CD4-positive, alpha-beta T cell treated with Interleukin-15 for 1 hour (primary cell): ENCODE data around the gene SPATS2L.
"Not testable (repeated sequence)": the region's sequence is repeated elsewhere in the genome, so short reads cannot be mapped to it uniquely, and the experiment has no call there.

Experiments used
- DNase-seq: peaks from one replicate; pipeline ENCODE4 v3.0.0-alpha.2; 2020

Gene SPATS2L

DNA sequence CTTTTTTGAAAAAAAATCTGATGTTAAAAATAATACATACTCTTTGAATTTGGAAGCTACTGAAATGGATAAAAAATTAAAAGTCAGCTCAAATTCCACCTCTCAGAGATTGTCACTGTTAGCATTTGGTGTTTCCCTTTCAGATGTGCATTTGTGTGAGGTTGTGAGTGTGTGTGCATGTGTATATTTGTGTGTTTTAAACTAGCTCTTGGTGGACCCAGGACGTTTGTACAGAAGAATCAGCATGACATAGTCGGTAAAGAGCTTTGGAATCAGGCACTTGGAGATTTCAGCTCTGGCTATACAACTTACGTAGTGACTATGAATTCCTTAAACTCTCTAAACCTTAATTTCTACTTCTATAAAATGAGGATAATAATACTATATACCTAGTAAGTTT is 14.5 kb downstream of the SPATS2L start:
- DNase-seq: no peak

DNA sequence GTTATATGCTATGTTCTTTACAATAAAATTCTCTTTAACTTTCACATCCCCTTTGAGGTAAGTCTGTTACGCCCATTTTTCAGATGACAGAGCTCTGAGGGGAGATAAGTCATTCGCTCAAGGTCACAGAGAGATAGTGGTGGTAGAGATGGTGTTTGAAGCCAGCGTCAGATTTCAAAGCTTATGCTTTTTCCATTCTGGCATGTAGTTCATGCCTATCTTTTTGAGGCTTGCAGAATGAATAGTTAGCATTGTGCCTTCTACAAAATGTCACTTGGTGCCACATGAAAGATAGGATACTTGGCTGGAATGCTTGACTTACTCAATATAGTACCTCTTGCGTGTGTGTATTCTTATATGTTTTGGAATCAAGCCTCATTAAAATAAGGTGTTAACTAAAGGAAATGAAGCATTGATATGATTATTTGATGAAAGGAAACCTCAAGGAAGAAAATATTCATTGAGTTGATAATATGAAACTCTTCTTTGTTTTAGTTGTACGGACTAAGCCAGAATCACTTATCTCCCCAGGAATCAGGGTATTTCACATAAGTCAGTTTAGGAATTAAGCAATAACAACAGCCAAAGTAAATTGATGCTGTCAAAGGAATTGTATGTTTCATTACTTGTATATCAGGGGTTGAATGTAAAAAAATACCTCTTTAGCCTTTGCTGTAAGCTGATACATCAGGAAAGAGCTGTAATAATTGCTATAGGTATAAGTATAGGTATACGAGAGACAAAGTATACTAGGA is 15.5 kb downstream of the SPATS2L start:
- DNase-seq: no peak

DNA sequence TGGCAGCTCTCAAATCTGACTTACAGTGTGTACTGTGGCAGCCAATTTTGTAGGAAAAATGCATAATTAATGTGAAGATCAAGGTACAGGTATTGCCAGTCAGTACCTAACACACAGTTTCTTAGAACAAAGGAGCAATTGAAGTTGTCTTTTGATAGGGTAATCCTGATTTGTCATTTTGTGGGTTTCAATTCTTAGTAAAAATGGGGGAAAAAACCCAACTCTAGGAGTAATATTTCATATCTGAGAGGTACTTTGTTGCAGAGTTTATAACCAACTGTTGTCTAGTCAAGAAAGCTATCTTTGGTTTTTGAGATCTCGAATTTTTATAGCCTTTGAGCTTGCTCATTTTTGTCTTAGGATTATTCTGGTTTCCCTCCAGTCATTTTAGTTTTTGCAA is 16.1 kb downstream of the SPATS2L start:
- no peak for DNase-seq

DNA sequence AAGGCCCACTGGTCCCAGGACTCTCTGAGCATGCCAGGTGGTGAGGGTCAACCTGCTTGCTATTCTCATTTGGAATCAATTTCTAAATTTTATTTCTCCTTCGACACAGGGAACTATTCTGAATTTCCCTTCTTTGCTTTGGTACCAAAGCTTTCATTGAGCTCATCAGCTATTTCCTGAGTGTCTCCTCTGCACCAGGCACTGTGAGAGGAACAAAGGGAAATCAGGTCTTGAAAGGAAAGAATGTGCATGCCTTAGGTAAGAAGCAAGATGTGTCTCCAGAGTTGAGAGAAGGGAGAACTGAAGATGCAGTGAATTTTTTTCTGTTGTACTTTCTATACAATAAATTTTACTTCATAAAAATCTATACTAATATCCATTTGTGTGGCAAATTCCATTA is 17.9 kb downstream of the SPATS2L start:
- no peak for DNase-seq

DNA sequence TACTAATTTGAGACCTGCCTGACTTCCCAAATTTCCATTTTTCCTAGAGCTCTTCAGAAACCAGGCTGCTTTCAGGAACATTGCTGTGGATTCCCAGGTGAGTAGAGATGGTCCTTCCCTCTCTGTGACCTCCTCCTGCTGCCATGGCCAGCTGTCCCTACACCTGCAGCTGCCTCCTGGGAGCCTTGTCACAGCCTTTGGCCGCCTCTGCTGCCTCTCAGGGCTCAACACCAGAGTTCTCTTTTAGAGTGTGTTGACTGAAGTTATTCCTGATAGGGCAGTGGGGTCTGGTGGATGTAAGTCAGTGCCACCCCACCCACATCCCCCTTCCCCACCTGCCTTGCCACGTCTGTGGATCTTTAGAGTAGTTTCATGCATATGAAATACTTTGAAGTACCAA is 22.9 kb downstream of the SPATS2L start:
- no peak for DNase-seq

DNA sequence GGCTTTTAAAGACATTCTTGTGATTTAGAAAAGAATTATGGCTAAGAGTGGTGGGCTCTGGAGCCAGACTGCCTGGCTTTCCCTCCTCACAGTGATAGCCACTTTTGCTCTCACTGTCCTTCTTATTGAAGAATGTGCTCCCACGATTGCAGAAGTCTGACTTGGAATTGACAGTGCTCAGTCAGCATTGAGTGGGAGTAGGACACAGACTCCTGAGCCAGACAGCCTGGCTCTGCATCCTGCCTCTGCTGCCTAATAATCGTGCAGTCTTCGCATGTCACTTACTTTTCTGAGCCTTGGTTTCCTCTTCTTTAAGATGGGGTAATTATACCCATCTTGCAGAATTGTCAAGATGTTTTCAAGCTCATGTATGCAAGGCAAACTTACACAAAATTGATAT is 23.3 kb downstream of the SPATS2L start:
- no peak for DNase-seq

DNA sequence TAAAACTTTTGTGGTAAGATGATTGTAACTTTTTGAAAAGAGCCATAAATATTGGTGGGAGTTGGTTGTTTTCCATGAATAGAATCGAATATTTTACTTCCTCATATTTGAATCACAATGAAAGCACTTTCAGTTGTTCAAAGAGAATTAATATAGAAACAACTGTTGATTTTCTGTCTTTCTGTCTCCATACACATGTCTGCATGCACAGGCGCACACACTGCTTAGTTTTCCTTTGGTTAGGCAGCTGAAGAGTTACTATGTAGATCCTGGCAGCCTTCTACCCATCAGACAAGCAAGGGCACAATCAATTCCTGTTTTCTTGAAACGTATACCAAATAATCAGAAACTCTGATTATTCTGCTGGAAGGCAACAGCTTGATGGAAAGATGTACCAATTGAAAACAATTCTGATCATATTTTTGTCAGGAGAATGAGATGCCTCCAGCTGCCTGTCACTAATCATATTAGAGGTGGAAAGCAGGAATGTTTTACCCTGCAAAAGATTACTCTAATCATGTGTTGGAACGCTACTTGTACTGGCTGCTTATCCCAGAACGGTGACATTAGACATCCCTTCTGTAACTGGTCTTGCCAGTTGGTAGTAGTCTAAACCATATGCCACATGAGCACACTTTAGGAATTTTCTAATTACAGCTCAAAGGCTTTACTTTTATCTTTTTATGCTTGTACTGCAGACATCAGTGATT is 24.0 kb downstream of the SPATS2L start:
- no peak for DNase-seq

DNA sequence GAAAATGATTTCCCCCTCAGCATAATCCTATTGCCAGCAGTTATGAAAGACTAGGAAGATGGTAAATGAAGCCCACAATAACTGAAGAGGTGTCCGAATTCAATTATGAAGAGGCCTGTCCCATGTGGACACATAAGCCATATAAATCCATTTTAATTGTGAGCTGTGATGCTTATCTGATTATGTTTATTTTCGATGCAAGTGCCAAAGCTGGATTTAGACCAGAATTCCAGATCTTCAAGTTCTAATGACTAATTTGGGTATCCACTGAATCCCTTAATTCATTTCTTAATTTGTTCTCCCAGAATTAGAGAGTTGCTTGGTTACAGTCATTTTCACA is 24.5 kb downstream of the SPATS2L start:
- DNase-seq: no peak

DNA sequence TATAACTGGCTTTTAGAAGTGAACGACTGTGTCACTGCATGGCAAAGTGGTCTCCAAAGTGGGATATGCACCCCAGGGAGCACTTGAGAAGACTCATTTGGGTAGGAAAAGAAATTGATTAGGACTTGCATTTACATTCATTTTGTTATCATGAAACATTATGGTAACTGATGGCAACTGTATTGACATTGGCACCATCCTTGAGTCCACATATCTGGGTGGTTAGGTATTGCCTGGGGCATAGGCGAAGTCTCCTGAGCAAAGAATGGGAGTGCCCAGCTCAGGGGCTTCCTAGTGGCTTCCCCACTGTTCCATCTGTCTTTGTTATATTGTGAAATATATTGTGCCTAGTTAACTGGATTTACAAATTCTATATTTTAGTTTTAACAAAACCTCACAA is 29.2 kb downstream of the SPATS2L start:
- DNase-seq: no peak

DNA sequence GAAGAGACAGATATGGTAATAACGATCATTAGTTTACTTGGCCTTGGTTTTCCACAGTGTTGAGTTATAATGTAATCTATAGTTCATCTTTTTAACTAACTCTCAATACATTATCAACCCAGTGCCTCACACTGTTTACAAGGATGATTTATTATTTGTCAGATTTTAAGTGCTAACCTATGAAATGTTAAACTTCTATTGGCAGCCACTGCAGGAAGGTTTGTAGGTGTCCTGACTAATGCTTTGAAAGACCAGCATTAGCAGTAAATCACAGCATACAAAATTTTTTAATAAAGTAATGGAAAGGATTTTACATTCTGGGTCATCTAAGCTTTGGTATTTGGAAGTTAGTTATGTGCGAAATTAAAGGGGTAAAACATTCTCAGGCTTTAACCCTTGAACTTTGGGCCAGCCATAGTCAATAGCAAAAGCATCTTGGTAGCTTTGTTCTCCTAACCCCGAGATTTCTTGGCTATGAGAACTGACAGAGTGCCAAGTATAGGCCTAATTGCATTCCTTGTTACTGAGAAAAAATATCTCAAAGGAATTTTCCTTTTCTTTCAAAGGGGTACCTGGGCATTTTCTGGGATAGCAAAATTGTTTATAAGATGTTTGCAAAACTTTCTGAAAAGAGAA is 30.6 kb downstream of the SPATS2L start:
- DNase-seq: no peak

DNA sequence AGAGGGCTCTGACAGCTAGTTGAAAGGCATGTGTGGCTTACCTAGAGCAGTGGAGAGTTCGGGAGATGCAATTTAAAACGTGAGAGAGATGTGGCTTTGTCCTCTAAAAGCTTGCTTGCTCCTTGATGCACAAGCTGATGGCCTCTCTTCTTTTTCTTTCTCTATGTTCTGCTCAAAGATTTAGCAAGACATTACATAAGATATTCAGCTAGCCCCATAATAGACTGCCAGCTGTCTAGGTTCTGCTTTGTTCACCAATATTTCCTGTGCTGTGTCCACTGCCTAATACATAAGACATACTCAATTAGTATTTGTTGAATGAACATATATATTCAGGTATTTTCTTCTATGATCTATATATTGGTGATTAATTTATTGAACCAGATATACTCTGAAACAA is 31.1 kb downstream of the SPATS2L start:
- no peak for DNase-seq

DNA sequence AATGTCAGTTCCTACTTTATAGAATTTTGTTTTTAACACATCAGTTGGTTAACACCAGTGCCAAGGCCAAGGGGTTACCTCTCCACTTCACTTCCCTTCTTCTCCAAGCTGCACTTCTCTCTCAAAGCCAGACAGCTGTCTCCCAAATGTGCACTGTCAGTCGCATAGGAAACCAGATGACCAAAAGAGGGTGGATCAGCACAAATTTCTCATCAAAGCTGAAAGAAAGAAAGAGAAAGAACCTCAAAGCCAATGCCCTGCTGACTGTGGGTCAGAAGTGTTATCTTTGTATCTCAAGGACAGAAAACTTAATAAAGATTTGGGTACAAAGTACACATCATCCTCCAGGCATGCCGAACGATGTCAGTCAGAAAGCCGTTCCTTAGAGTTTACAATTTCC is 32.2 kb downstream of the SPATS2L start:
- DNase-seq: no peak

DNA sequence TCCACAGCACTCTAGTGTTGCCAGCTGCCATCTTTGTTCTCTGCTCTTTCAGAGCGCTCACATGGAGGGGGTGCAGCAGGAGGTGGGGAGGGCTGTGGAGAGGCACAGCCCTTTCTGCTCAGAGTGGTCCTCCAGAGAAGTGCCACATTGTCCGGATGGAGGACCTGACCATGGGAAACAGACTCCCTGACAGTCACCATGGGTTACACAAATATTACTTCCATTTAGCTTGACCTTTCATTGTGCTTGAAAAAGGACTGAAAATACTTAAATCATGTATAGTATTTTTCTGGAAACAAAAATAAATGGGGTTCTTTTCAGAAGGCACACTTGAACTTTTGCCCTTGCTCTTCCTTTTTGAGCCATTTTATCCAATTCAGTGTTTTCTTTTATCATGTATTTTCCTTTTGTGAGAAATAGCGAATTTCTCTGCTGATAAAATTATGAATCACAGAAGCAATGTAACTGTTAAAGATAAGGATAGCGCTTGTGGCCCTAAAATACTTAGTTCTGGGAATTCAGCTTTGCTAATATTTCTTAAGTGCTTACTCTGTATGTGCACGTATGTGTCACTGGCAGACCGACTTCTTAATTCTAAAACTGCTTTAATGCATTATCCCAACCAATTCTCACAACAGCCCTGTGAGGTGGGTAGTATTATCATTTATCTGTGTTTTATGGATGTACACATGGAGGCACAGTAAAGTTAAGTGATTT is 34.2 kb downstream of the SPATS2L start:
- DNase-seq: no peak

DNA sequence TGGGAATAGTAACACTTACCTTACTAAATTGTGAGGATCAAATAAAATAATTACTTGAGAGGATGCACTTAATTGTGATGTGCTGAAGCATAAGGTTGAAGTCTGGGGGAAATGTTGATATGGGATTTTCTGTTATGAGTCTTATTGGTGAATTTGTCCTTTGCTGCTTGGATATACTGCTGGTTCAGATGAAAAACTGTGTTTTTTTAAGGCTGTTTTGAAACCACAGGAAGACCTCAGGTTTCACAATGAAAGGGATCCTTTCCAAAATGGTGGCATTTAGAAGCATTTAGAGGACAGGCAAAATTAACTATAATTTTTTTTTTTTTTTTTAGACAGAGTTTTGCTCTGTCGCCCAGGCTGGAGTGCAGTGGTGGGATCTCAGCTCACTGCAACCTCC is 34.9 kb downstream of the SPATS2L start:
- no peak for DNase-seq

DNA sequence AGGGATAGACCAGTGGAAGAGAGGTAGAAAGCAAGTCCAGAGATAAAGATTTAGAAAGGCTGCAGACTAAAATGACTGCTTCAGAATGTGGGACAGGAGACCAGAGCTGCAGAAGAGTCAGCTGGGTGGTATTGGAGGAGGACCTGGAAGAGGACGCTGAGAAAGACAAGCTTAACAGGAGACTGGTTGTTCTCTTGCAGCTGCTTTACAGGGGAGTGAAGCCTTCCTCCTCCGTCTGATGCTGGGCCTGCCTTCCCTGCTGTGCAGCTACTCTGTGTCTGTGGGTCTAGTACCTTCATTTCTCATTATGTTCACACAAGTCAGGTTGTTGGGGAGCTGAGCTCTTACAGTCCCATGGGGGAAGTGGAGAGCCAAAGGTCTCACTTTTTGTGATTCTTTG is 35.7 kb downstream of the SPATS2L start:
- DNase-seq: no peak

DNA sequence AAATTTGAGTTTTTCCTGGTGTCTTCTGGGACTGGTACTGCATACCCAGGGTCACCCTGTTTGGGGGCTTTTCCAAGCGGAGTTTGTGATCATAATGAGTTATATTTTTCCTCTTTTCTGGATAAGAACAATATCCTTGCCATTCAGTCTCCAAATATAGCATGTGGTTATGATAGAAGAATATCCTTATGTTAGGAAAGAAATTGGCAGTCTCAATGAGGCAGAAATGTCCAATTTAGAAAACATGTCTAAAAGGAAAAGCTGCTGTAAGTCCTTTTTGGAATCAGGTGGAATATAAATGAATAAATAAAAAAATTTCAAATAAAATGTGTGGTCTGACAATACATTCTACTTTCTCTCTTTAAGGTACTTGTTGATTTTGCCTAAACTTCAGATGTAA is 36.2 kb downstream of the SPATS2L start:
- no peak for DNase-seq

DNA sequence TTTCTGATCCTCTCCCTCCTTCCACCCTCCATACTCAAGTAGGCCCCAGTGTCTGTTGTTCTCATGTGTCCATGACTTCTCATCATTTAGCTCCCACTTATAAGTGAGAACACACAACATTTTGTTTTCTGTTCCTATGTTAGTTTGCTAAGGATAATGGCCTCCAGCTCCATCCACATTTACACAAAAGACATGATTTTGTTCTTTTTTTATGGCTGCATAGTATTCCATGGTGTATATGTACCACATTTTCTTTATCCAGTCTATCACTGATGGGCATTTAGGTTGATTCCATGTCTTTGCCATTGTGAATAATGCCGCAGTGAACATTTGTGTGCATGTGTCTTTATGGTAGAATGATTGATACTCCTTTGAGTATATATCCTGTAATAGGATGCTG is 37.7 kb downstream of the SPATS2L start:
- not testable (repeated sequence) for DNase-seq

DNA sequence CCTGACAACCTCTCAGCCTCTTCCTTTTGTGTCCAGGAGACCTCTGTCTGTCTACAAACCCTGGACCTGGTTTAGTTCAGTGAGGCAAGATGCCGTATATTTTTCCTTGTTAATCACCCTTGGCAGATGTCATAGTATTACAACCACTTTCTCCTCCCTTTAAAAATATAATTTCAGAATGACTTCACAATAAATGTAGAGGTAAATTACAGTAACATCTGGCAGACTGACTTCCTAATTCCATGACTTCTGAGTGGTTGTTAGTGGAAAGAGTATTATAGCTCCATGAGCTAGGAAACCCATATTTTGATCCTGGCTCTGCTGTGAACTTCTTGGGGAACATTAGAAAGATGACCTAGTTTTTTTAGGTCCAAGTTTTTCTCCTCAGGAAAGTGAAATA is 39.5 kb downstream of the SPATS2L start:
- no peak for DNase-seq

DNA sequence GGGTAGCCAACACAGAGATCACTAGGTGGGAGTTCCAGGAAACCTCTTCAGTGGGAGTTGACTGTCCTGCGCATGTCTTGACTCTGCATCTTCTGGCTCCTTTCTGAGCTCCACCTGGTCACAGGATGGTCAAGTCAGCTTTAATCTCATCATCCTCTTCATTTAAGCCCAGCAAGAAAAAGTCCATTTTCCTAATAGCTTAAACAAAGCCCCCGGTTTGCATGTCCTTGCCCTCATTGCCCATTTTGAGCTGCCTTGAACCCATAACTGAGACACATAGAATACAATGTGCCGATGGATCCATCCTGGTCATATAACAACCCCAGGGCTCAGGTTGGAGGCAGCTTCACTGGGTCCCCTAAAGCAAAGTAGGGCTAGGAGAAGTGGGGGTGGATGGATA is 40.8 kb downstream of the SPATS2L start:
- no peak for DNase-seq

DNA sequence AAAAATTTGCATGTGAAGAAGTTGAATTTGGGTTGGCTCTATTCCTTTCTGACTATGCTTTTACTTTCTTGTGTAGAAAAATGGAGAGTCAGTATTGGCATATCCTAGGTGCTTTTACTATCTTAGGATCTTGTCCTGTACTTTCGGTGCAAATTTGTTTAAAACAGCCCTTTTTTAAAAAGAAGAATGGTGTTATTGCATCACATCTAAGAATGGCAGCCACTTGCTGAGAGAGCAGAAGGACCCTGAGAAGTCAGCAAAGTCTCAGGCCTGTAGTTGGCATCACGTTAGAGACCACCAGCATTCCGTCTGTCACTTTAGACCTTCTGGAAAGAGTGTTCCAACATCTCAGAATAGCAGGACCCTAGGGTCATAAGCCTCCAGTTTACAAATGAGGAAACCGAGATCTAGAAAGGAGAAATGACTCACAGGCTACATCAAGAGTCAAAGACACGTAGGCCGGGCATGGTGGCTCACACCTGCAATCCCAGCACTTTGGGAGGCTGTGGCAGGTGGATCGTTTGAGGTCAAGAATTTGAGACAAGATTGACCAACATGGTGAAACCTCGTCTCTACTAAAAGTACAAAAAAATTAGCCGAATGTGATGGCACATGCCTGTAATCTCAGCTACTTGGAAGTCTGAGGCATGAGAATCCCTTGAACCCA is 42.5 kb downstream of the SPATS2L start:
- DNase-seq: no peak

DNA sequence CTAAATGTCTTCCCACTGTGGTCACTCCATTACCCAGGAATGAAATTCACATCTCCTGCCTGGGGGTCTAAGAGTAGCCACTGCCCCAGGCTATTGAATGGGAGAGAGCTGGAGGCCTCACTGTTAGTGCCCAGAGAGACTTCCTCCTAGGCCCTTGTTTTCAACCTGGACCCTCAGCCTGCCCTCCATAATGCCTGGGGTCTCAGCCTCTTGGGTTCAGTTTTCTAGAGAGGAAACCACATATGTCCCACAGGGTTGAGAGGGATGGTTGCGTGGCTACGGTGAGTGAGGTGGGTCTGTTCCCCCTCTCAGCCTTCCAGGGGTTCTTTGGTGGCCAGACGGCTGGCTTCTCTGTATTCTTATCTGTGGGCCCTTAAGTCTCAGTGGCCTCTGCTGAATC is 43.4 kb downstream of the SPATS2L start:
- no peak for DNase-seq

DNA sequence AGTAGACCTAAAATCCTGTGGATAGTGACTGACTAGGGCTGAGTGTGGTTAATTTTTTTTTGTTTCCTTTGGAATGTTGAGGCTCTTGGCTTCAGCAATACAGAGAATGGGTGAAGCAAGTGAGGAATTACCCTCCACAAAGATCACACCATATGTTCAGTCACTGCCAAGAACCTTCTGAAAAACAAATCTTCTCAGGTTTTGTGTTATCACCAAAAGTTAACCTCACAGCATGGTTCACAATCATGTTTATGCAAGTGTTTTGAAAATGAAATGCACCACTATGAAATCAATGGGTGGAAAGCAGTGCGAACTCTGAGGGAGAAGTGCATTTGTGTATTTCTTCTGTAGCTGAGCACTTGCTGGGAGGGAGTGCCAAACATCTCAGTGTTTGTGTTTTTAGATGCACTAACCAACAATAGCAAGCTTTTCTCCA is 44.4 kb downstream of the SPATS2L start:
- no peak for DNase-seq

DNA sequence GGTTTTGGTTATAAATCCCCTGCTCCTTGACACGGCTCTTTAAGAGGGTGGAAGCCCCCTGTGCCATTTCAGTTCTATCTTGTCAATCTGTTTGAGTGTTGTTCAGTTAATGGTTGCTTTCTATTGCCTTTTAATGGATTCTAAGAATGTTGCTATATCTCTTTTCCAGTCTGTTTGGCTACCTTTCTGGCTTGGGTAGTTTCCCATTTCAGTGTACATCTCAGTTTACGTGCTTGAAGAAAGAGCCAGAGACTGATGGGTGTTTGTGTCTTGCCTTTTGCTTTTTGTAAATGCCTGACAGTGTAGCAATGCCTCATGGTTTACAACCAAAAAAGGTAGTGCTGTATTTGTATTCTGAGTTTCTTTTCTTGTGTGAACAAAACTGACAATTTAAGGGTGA is 45.3 kb downstream of the SPATS2L start:
- no peak for DNase-seq
